HG02970 (cell line): Measurements from ENCODE around the gene OR56B1.
"Not testable (repeated sequence)": the region's sequence is repeated elsewhere in the genome, so short reads cannot be mapped to it uniquely, and the experiment has no call there.

ENCODE experiments used
- ATAC-seq: cut with Tn5 transposase; IDR thresholded peaks from one replicate; pipeline ENCODE4 v1.9.1; 2021; ENCODE audit warnings: mild to moderate bottlenecking, moderate library complexity, moderate number of reproducible peaks; ENCODE audit not compliant: unreplicated experiment, low FRiP score

Gene OR56B1

GRCh38 chr11:5736396-5736795 lies at the start of gene OR56B1:
TSS of gene OR56B1 (plus strand) at chr11:5736448. CDS start at chr11:5736517, 69 bp downstream.
- no peak for ATAC-seq

- no peak for ATAC-seq
Measured at GRCh38 chr11:5688482-5688881, 47.8 kb upstream of the OR56B1 start.

- peak; percentile 62 for ATAC-seq
Measured at GRCh38 chr11:5689551-5689983, 46.7 kb upstream of the OR56B1 start, which contains the start of gene TRIM22. TSS of gene TRIM22 (plus strand) at chr11:5689790. CDS start at chr11:5696233, 6,443 bp downstream.

GRCh38 chr11:5690216-5690615 lies 46.0 kb upstream of the OR56B1 start:
- no peak for ATAC-seq

GRCh38 chr11:5690736-5691135 lies 45.5 kb upstream of the OR56B1 start:
- no peak for ATAC-seq

GRCh38 chr11:5691238-5691963 lies 44.8 kb upstream of the OR56B1 start:
- not testable (repeated sequence) for ATAC-seq

- no peak for ATAC-seq
Measured at GRCh38 chr11:5691964-5692361, 44.3 kb upstream of the OR56B1 start.

- ATAC-seq, result no peak
Measured at GRCh38 chr11:5694642-5695041, 41.6 kb upstream of the OR56B1 start.

GRCh38 chr11:5695580-5695979 lies 40.7 kb upstream of the OR56B1 start:
- no peak for ATAC-seq

- no peak for ATAC-seq
Measured at GRCh38 chr11:5696210-5696609, 40.0 kb upstream of the OR56B1 start.

- ATAC-seq, result no peak
Measured at GRCh38 chr11:5698281-5698680, 38.0 kb upstream of the OR56B1 start.

GRCh38 chr11:5700421-5701054 lies 35.7 kb upstream of the OR56B1 start:
- ATAC-seq, result no peak

- no peak for ATAC-seq
Measured at GRCh38 chr11:5701055-5701577, 35.1 kb upstream of the OR56B1 start.

GRCh38 chr11:5703741-5704536 lies 32.3 kb upstream of the OR56B1 start:
- ATAC-seq, result peak; percentile 64

- ATAC-seq, result no peak
Measured at GRCh38 chr11:5705688-5706087, 30.6 kb upstream of the OR56B1 start.

- no peak for ATAC-seq
Measured at GRCh38 chr11:5712507-5712906, 23.7 kb upstream of the OR56B1 start.

- ATAC-seq, result no peak
Measured at GRCh38 chr11:5713695-5714094, 22.6 kb upstream of the OR56B1 start.

- ATAC-seq, result not testable (repeated sequence)
Measured at GRCh38 chr11:5716518-5716917, 19.7 kb upstream of the OR56B1 start.

- ATAC-seq, result no peak
Measured at GRCh38 chr11:5719703-5720495, 16.3 kb upstream of the OR56B1 start.

- no peak for ATAC-seq
Measured at GRCh38 chr11:5722622-5723021, 13.6 kb upstream of the OR56B1 start.
